Activated CD4-positive, alpha-beta T cell treated with anti-CD3 and anti-CD28 coated beads for 48 hours (primary cell): ENCODE data around the gene ADAMTS7.
A peak's percentile ranks its signal among the peaks of the same experiment; 100 is the strongest.
"Not testable (repeated sequence)": the region's sequence is repeated elsewhere in the genome, so short reads cannot be mapped to it uniquely, and the experiment has no call there.

ENCODE experiments used
- DNase-seq: peaks from one replicate; pipeline ENCODE4 v3.0.0-alpha.2; 2020

The ADAMTS7 gene

DNA sequence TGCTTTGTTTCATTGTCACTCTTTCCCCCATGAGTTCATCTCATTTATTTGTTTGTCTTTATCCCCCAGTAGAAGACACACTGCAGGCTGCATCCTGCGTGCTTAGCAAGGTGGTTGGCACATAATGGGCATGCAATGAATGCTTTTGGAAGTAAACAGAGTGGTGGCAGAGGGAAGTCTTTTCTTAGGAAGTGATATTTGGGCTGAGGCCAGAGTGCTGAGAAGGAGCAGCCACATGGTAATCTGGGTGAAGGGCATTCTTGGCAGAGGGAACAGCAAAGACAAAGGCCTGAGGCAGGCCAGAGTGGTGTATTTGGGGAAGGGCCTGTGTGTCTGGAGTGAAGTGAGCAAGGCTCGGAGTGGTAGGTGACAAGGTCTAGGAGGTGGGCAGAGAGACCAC is 17.7 kb upstream of the ADAMTS7 start:
- no peak for DNase-seq

DNA sequence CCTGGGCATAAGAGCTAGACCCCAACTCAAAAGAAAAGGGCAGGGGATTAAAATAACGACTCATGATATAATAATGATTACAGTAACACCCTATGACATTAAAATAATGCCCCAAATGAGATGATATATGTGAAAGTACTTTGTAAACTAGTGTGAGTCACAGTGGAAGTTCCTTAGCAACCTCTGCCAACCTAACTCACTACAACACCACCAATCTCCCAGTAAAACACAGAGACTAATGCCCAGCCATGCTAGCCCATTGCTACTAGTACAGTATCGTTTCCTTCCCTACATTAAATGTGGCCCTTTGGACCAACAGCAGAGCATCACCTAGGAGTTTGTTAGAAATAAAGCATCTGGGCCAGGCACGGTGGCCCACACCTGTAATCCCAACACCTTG is 11.2 kb upstream of the ADAMTS7 start:
- DNase-seq, result no peak

DNA sequence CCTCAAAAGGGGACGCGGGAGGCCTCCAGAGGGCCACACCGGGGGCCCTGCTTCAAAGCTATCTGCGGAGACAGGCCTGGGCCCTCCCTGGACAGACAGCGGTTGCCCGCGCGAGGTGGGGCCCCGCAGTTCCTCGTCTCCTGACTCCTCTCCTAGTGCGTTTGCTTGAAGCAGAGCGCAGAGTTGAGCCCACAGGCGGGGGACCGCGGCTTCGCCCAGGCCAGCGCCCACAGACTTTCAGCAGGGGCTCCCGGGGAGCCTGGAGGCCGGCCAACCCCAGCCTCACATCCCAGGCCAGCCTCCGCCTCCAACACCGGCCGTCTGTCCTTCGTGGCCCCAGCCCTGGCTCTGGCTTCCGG is 540 bp upstream of the ADAMTS7 start:
- DNase-seq, result no peak

DNA sequence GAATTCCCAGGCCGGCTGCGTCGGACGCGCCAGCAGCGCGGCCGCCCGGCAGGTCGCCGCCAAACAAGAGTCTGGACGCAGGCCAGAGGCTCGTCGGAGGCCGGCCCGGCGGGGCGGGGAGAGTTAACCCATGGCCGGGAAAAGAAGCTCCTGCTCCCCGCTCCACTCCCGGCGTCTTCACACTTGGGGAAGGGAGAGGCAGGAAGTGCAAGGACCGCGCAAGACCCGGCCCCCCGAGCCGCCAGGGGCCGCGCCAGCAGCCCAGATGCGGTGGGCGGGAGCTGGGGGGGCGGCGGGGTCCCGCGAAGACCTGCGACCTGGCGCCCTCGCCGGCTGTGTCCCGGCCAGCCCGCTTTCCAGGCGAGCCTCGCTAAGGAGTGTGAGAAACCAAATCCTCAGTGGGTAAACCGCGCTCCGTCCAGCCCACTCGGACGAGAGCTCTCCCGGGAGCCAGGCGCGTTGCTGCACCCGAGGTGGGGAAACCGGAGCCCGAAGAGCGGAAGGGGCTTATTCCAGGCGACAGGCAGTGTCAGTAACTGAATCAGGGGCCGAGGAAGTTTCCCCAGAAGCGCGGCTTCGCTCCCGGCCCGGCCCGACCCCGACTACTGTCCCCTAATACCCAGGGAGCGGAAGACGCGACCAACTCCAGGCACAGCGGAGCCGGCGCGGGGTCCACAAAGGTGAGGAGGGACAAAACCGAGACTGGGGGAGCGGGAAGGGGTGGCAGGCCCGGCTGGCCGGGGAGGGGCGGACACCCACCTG is 721 bp downstream of the ADAMTS7 start:
- no peak for DNase-seq

DNA sequence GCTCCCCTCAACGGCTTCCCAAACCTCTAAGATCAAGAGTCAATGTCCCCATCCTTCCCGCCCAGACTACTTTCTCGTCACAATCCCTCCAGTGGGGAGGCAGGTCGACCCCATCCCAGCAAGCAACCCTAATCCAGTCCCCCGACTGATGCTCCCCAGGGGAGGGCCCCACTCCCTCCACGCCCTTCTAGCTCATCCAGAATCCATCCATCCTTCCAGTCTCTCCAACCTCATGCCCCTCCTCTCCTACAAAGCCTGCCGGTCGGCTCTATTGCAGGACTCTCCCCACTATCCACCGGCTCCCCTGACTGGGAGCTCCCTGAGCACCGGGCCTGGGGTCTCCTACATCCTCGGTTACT is 1.3 kb downstream of the ADAMTS7 start:
- no peak for DNase-seq

DNA sequence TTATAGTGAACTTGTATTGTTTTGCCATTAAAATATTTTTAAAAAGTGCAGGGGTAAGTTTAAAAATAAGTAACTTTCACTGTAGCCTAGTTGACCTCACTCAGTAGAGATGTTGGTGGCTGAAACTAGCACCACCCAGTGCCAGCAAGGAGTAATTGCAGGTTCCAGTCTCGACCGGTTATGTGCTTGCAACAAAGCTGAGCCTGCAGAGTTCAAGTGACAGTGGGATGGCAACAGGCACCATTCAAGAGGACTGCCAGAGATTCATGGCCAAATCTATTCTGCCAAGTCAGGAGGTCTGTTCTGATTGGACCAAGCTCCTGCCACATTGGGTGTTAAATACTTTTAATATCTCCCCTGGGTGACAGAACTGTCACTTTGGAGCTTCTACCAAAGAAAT is 2.7 kb downstream of the ADAMTS7 start:
- DNase-seq, result peak; percentile 49

DNA sequence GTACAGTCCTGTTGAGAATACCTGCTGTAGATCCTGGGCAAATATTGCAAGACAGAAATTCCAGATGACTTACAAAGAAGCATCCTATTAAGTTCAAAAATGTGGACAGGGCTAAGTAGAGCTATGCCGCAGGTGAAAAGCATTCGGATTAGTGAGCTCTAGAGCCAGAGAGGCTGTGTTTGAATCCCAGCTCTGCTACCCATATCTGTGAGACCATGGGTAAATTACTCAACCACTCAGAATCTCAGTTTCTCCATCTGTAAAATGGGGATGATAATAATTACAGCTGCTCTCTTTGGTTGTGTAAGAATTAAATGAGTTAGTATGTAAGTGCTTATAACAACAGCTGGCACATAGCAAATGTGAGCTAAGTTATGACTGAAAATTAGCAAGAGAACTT is 3.9 kb downstream of the ADAMTS7 start:
- no peak for DNase-seq

DNA sequence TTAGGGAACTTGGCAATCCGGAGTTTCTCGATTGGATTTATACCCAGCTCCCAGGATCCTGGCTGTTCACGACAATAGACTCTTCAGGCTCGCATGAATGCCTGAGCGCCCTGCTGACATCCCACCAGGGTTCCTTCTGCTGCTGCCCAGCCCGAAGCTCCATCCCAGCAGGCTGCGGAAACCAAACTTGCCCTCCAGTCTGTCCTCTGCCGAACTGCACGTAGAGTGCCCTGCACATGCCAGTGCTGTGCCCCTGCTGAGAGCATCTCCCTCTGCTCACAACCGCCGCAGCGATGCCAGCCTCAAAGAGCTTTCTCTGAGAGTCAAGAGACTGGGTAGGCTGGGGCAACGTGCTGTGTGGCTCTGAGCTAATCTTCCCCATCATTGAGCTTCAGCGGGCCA is 6.9 kb downstream of the ADAMTS7 start:
- DNase-seq, result no peak

DNA sequence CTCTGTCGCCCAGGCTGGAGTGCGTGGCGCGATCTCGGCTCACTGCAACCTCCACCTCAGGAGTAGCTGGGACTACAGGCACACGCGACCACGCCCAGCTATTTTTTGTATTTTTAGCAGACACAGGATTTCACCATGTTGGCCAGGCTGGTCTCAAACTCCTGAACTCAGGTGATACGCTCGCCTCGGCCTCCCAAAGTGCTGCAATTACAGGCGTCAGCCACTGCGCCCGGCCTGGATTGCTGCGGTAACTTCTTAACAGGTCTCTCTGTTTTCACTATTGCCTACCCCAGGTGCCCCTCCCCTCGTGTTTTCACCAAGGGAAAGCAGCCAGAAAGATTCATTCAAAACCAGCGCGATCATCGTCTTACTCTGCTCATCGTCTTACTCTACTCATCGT is 10.5 kb downstream of the ADAMTS7 start:
- no peak for DNase-seq

DNA sequence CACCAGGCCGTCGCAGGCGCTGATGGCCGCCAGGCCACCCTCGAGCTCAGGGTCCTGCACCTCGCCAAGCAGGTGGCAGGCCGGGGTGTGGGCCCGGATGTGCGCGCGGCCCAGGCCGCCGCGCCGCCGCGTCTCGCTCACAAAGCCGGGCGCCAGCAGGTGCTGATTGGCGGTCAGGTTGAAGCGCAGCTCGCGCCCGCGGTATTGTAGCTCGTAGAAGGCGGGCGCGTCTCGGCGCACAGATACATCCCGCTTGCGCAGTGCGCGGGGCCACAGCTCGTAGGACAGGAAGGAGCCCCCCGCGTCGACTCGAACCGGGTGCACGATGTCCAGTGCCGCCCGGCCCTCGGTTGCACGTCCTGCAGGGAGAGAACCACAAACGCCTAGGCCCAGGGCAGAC is 11.1 kb downstream of the ADAMTS7 start:
- no peak for DNase-seq

DNA sequence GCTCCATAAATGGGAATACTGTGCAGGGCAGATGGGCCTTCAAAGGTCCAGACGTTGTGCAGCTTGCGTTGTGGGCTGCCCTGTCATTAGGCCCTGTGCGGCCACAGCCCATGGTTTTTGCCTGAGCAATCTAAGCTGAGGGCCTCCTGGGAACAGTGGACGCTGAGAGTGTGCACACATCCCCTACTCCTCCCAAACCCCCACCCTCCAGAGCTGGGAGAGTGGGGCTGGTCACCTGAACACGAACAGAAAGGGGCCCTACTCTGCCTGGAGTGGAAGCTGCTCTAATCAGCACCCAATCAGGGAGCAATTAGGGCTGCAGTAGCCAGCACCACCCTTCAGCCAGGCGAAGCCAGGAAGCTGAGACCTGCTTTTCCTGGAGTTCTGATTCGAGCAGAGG is 12.2 kb downstream of the ADAMTS7 start:
- not testable (repeated sequence) for DNase-seq

DNA sequence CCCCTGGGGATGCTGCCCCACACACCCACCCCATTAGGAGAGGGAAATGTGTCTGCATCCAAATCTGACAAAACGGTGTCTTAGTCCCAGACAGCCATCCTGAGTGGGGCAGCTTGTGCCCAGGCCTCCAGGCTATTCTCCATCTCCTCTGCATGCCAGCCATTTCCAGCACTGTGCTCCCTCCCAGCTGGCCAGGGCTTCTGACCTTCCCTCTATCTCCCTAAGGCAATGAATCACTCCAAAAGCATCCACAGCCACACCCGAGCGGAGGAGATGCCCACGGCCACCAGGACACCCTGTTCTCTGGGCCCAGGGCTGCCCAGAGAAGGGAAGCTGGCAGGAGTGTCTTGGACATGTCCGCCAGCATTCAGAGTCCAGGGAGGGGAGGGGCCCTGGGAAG is 12.9 kb downstream of the ADAMTS7 start:
- not testable (repeated sequence) for DNase-seq

DNA sequence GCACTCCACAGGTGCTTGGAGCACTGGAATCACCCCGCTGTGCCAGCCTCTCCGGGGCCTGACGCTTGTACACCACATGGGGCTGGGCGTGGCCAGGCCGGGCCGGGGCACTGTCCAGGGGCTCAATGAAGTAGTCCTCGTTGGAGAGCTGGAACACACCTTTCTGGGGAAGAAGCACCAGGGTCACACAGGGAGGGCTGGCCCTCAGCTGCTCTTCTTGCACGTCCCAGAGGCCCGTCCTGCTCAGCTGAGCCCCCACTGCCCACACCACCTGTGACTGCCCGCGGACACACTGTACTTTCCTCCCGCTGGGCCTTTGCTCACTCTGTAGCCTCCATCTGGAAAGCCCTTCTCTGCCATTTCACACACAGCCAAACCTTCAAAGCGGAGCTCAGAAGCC is 13.3 kb downstream of the ADAMTS7 start:
- DNase-seq, result no peak

DNA sequence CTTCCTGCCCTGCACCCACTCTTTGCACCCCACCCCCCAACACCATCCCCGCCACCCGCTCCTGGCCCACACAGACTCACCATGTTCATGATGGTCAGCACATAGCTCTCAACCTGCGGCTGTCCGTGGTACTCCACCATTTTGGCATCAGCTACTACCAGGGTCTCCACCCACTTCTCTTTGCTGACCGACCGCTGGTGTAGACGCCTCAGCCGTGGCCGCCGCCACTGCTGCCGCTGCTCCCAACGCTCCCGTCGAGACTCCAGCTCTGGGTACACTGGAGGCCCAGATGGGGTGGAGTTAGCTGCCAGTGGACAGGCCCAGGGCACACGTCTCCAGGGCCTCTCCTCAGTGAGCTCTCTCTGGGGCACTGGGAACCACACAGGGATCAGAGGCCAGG is 14.8 kb downstream of the ADAMTS7 start:
- no peak for DNase-seq

DNA sequence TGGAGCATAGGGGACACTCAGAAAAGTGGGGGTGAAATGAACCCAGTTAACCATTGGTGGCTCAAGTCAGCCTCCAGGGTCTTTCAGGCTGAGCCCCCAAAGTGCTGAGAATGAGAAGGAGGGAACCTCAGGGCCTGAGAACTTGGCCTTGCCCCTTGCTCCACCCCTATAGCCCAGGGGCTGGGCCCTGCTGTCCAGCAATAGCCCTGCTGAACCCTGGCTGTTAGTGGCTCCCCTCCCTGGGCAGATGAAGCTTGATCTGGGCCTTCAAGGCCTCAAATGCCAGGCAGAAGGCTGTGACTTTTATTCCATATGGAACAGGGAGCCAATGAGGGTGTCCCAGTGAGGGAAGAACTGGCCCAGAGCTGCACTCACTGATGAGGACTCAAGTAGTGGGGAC is 16.2 kb downstream of the ADAMTS7 start:
- no peak for DNase-seq

DNA sequence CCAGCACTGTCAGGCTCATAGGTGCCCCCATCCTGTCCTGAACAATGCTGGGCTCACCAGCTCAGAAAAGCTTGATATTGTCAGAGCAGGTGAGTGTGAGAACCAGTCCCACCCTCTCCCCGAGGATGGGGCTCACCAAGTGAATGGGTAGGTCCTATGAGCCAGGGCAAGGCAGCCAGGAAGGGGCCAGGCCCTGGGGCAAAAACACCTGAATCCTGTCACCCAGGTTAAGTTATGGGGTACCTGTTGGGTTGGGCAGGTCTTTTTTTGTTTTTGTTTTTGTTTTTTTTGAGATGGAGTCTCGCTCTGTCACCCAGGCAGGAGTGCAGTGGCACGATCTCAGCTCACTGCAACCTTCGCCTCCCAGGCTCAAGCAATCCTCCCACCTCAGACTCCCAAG is 16.8 kb downstream of the ADAMTS7 start:
- DNase-seq, result not testable (repeated sequence)

DNA sequence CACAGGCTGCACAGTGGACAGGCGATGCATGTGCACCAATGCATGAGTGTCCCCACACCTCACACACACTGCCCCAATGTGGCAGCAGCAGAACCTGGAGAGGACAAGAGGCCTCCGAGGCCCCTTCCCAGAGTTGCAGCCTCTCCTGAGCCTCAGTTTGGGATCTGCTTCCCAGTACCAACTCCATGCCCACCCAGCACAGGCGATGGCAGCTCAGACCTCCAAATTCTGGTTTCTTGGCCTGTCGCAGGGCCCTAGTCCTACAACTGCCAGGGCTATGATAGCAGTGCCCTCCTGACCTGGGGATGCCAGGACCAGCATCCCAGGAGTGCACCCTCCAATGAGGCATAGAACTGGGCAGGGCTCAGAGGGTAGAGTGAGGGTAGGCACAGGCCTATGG is 19.9 kb downstream of the ADAMTS7 start:
- no peak for DNase-seq

DNA sequence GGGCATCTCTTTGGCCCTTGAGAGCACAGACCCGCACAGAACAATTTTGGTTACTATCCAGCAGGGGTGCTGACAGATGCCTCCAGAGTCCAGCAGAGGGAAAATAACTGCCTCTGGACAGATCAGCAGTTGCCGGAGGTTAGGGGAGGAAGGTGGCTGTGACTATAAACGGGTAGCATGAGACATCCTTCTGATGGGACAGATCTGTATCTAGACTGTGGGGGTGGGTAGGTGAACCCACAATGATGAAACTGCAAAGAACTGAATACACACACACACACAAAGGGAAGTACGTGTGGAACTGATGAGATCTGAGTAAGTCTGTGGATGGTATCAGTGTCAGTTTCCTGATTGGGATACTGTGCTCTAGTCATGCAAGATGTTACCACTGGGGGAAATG is 21.2 kb downstream of the ADAMTS7 start:
- DNase-seq, result peak; percentile 48

DNA sequence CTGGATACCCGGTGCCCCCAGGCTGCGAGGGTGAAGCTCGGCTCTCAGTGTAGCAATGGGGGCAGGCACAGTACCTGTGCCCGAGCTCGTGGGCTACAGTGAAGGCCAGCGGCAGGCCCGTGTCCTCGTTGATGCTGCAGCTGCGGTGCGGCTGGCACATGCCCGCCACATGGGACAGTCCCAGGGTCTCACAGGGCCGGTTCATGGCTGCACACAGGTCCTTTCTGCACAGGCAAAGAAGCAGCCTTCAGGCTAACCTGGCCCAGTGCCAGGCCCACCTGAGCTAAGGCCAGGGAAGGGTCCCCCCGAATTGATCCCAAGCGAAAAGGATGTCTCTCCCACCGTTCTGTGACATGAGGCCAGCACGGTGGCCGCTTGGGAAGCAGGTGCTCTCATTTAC is 21.6 kb downstream of the ADAMTS7 start:
- no peak for DNase-seq

DNA sequence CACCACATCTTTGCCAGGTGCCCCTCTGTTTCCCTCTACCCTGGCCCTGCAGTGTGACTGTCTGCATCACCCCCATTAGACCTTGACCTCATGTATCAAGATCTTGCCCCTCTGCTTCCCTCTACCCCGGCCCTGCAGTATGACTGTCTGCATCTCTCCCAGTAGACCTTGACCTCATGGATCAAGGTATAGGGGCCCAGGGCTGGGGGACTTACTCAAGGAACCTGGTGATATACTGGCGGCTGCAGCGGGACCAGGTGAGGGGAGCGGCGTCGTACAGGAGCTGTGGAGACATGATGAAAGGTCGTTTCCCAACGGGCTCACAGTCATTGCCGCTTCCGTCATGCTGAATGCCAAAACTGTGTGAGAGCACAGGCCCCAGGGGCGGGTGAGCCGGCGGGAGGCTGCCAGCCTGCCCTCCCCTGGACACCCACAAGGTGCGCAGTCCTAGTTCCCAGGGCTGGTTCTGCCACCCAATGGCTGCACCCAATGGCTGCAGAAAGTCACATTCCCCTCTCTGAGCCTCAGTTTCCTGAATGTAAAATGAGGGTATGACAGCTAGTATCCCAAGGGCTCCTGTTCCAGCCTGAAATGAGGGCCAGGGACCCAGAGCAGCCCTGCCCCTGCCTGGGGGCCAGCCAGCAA is 23.1 kb downstream of the ADAMTS7 start:
- DNase-seq, result no peak

DNA sequence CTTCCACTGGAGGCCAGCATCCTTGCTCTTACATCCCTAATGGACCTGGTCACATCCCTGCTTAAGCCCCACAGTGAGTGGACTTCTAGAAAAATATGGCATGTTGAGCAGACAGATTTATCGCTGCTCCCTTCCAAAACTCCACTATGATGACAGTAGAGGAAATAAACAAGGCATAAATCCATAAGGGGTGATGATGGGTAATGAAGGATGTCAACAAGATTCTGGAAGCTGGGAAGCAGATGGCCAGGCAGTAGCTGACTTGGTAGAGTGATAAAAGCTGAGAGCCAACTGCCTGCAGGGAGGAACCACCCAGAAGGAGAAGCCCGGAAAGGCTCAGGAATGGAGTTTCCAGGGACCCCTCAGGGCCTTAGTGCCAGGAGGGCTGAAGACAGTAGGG is 28.9 kb downstream of the ADAMTS7 start:
- not testable (repeated sequence) for DNase-seq

DNA sequence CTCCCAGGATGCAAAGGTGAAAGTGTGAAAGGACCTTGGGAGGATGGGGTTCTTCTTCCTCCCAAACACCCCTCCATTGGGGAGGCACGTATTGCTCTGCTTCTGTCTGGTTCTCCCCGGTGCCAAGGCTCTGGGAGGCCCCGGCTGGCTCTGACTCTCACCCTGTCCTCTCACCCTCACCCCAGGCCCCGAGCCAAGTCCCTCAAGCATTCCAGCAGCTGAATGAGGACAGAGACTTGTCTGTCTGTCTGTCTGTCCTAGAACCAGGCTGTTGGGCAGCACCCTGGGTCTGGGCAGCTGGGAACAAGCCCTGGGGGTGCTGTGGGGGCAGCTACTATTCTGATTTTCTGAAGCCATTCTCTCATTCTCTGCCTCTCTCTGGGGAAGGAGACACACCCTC is 29.9 kb downstream of the ADAMTS7 start:
- not testable (repeated sequence) for DNase-seq

DNA sequence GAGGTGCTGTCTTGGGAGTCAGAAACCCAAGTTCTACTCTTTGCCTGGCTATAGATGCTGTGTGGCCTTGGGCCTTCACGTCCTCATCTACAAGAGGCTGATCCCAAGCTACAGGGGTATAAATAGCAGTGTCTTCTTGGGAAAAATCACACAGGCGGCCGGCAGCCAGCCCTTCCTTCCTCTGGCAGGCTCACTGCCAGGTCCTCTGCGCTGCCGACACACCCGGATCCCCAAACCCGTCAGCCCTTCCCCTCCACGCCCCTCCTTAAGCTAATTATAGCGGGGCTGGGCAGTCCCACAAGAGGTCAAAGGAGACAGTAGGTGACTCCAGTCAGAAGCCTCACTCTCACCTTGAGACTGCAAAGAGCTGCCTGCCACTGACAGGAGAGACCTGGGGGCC is 31.3 kb downstream of the ADAMTS7 start:
- DNase-seq, result not testable (repeated sequence)

DNA sequence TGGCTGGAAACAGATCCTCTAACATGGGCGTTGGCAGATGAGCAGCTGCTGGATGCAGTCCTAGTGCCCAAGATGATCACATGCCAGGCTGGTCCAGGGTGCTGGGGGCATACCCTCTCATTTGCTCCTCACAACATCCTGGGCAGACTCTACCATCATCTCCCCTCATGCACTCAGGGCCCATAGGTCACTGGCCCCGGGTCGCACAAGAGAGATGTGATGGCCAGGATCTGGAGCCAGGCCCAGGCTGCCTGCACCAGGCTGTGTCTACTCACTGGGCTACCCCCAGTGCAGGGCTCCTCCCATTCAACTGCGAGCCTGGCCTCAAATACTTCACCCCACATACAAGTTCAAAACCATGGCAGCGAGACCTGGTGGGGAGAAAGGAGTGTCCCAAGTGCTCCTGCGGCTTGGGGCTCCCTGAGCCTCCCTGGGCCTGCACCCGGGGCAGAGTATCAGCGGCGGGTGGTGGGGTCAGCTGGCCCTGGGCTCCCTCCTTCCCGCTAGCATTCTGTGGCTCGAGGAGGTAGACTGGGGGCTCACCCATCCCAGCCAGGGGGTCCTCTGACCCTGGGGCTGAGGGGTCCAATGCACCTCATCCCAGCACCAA is 32.0 kb downstream of the ADAMTS7 start:
- DNase-seq, result not testable (repeated sequence)

DNA sequence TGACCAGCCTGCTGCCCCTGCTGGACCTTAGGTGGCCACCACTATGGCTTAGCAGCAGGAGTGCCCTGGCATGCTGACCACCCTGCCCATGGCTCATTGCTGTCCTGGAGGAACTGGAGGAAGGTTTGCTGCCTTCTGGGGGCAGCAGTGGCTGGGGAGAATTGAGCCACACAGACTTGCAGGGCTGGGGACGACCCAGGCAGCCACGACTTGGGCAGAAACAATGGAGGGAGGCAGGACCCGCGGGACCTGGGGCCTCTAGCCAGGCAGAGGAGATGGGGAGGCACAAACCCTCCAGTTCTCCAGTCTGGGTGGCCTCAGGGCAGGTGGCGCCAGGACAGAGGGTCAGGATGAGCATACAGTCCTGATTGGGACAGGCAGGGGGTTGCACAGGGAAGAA is 32.8 kb downstream of the ADAMTS7 start:
- DNase-seq, result no peak
